Hematopoietic multipotent progenitor cell treated with erythropoietin and hydrocortisone succinate and interleukin-3 and kit ligand, for 4 days (in vitro differentiated cells): ENCODE results near the gene FAM53B.

Experiments
- DNase-seq: peaks from one replicate; pipeline ENCODE4 v3.0.0-alpha.2; 2015

The FAM53B gene

DNA sequence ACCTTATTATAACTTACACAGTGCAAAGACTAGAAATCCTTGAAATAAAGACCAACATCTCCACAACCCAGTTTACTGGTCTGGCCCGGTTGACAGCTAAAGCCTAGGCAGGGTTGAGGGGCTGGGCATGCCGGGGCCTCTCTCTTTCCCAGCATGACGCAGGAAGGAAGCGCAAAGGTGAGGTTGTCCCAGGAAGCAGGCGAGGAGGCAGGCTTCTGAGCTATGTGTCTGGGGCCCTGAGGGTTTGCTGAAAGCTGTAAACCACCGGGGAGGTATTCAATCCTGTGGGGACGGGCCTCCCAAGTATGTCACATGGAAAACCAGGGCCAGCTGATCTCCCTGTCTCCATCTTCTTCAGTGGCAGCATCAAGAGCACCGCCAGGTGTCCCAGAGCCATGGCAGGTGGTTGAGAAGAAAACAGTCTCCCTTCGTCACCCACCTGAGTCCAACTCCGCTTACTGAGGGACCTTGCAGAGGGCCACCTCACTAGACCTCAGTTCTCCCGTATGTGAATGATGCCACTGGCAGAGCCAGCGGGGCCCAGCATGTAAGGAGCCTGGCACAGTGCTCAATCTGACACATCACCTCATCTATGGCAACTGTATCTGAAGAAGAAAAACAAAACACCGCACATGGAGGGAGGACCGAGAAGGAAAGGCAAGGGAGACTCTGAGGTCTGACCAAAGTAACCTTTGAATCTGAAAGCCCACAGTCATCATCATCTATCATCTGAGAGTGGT is 49.5 kb downstream of the FAM53B start:
- no peak for DNase-seq

- DNase-seq, result no peak
Measured at GRCh38 chr10:124693801-124694416, 50.3 kb downstream of the FAM53B start.

DNA sequence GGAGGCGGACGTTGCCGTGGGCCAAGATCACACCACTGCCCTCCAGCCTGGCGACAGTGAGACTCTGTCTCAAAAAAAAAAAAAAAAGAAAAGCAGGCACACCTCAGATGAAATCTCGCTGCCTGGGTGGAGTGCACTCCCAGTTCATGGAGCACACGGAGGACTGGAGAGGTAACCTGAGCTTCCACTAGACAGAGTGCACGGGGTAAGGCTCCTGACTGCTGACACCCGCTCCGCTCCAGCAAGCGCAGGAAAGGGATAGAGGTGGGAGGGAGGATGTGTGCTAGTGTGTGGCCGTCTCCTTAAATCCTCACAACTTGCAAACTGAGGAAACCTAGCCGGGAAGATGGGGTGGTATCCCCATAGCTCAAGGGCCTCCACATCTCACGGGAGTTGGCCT is 50.8 kb downstream of the FAM53B start:
- peak; percentile 35 for DNase-seq

- peak; percentile 65 for DNase-seq
Measured at GRCh38 chr10:124692100-124692446, 52.1 kb downstream of the FAM53B start.

DNA sequence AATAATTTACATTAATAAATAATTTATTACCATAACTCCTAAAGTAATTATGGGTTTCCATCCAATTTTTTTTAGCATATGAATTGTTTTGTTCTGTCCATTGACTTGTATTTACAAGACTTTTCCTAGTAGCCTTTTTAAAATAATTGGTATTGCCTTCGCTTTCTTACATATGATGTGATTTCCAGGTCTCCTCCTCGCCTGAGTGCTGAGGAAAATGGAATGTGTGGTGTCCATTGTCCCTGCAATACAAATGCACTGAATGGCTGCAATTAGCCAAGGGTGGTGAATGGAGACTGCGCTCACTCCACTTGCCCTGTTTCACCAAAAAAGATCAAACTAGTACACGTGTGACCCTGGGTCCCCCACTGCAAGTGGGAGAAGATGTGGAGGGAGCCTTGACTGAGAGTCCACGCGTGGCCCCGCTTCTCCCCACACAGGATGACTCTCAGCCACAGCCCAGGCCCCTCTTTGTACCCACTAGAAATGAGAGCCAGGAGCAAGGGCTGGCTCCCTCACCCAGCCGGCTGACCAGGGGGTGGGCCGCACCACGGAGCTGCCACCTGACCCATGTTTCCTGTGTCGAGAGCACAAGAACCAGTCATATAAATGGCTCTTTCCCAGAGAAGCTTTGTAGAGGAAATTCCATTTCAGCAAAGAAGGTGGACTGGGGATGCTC is 52.6 kb downstream of the FAM53B start:
- no peak for DNase-seq

DNA sequence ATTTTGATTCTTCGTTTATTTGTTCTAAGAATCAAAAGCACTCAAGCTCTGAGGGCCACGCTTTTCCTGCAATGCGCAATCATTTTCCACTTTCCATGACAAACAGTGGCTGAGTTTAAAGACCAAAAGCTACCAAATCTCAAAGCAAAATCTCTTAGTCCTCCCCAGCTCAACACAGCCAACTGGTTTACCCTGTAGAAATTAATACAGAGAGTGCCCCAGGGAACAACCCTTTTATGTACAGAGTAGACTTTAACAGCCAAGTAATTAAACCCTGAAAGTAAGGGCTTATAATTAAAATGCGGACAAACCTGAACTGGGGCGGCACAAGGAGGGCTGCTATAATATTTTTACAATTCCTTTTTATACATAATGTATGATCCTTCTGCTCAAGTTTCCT is 53.2 kb downstream of the FAM53B start:
- no peak for DNase-seq

DNA sequence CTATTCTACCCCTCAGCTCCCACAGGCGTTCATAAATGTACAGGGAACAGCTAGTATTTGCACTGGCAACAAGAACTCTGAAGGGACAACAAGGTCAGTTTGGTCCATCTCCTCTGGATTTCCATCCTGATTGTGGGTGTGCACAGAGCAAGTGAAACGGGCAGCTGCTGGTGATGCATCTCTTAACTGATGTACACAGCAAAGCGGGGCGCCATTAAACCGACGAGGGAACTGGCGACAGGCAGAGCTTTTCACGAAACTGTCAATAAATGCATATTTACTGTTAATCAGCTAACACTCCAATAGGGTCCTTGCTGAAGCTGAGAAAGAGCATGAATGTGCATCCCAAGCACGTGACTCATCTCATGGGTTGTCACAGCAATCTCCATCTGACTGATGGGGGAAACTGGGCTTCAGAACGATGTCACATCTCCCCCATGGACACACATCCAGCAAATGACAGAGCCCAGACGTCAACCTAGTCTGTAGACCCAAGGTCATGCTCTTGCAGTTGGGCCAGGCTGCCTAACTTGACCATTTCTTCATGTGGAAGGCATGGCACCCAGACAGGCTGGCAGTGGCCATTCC is 54.2 kb downstream of the FAM53B start:
- no peak for DNase-seq

DNA sequence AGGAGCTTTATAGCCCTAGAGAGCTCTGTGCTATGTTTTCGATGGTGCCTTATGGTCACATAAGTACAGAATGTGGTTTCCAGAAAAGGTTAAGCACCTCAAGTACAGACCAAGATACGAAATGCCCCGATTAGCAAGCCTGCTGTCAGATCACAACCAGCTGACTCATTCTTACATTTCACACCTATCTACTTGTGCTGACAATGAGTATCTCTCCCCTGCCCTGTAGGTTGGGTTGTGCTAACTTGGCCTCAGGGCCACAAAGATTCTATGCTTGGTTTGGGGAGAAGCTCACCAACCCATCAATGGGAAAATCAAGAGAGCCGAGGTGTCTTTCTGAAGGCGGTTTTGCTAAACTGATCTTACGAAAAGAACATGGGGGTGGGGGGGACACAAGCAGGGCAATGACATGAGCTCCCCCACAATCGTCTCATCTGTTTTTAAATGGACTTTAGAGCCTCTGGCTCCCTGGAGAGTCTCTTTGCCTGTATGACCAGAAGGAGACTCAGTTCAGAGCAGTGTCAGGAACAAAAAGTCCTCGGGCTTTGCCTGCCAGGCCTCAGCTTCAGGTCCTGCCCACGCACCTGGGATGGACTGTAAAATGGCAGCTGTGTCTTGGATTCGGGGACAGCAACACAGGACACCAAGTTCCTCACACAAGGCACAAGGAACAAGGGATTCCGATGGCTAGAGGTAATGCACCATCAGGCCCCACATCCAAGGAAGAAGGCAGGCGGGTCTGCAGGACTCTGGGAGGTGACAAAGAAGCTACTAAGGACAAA is 55.1 kb downstream of the FAM53B start:
- DNase-seq, result peak; percentile 54

DNA sequence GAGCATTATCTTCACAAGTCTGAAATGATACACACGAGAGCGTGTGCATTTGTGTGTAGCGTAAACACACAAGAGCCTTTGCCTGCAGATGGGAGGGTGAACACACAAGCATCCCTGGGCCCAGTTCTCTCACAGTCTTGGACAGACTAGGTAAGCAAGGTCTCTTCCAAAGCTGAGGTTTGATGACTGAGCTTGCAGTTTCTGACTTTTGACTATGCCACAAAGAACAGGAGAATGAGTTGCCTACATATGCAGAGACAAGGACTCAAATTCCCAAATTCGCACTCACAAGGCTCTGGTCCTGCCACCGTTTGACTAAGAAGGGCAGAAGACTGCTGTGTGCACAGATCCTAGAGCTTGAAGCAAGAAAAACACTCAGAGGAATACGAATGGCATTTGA is 55.8 kb downstream of the FAM53B start:
- no peak for DNase-seq

DNA sequence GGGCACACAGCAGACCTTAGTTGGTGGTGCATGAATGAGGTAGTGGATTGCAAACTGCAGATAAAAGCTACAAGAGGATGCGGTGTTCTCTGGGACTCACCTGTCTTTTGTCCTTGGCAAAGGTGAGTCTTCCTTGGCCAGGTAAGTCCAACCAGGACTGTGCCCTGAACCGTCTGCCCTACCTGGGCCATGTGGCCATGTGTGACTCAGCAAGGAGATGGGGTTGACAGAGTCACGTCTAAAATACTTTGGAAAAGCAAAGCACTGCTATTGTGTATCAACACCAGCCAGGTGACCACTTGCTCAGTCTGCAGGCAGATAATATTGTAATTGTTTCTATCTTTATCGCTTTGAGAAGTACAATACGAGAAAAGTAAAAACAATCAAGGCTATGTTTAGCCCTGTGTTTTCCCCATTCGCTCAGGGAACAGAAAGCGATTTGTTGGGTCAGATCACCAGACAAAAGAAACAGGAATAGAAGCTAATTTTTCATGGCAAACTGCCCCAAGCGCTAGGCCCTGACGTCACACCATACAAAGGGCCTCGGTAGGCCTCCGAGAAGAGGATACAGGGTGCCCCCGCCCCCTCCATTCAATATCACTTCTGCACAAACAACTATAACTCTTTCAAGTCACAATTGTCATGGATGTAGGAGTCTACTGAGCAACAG is 57.3 kb downstream of the FAM53B start:
- DNase-seq, result no peak

GRCh38 chr10:124685261-124685660 is 58.9 kb downstream of the FAM53B start:
- peak; percentile 78 for DNase-seq

DNA sequence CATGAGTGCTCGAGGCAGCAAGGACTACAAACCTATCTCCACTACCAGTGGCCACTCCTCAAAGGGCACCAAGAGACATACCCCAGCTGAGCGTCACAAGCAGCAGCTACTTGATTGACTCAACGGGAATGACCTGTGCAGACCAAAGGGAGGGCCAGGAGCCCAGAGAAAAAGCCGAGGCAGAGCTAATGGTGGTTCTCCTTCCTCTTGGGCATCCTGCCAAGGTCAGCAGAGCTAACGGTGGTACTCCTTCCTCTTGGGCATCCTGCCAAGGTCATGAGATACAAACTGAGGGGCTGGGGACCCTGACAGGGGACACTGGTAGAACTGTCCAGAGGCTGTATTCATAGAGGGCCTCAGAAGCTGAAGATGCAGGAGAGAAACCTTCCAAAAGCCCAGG is 60.4 kb downstream of the FAM53B start:
- peak; percentile 56 for DNase-seq

- no peak for DNase-seq
Measured at GRCh38 chr10:124681626-124682552, 62.3 kb downstream of the FAM53B start.

GRCh38 chr10:124681091-124681490 is 63.1 kb downstream of the FAM53B start:
- no peak for DNase-seq

- no peak for DNase-seq
Measured at GRCh38 chr10:124680675-124681074, 63.5 kb downstream of the FAM53B start.

DNA sequence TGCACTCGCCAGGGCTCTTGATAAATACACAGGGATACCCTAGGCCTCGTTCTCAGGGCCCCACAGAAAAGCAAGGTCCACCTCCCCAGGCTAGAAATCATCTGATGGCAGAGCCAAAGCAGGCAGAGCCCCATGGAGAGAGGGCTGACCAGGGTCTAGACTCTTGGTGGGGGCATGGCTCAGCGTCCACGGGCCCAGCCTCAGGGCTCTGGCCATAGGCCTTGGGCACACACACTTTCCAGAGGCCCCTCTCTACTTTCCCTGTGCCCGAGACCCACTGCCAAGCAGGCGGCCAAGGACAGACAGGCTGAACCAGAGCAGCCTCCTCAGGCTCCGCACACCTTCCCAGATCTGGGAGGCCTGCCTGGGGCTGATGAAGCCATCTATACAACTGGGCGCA is 64.8 kb downstream of the FAM53B start:
- no peak for DNase-seq

DNA sequence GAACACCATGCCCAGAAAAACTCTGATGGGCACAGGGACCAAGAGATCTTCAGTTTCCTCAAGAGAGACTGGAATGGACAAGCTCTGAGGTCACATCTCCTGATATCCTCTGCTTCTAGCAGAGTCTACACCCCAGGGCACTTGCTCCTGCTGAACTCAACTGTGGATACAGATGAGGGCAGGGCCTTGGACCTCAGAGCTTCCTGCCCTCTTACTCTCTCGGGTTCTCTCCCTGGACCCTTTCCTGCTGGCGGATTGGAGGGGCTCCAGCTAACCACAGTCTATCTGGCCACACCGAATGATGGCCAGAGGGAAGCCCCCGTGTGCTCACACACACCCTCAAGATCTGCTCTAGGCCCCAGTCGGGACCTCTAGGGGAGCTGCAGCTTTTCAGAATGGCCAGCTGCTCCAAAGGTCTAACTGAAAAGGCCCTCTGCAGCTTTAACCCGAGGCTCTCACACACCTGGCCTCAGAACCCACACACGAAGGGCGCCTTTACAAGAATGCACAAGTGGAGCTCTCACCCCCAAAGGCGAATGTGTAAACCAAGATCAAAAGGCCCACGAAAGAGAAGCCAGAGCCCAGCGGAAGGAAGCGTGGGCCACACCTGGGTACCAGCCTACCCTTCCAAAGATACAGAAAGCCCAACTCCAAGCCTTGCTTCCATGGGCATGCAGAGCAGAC is 65.5 kb downstream of the FAM53B start:
- no peak for DNase-seq

GRCh38 chr10:124677749-124678556 is 66.2 kb downstream of the FAM53B start:
- DNase-seq, result peak; percentile 38

DNA sequence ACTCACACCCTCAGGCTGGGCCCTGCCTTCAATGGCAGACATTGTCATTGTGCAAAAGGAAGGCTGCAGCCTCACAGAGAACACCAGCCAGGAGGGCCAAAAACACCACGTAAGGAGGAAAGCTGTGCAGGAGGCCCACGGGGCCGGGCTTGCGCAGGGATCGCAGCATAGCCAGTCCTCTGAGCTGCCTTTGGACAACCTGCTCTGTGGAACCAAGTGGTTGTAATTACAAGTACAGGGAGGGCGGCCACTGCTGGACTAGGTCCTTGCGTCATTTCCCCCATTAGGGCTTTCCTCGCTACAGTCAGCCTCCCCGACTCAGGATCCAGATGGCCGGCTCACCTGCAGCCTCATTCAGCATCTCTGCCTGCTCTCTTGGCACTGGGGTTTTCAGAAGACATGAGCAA is 66.9 kb downstream of the FAM53B start:
- no peak for DNase-seq
